Stimulated activated CD4-positive, alpha-beta T cell treated with anti-CD3 and anti-CD28 coated beads, Interleukin-15, amount 100 ng/mL, for 1 hour (primary cell): ENCODE measurements around the gene MAPK11.

Experiments used
- DNase-seq, 2 donors: peaks; one replicate each; pipeline ENCODE4 v3.0.0-alpha.2; 2020; ENCODE audit warnings: low read depth in 1 of 2, low spot score in 1 of 2

Gene MAPK11

GRCh38 chr22:50250555-50251476 lies 19.4 kb downstream of the MAPK11 start, which contains the start of gene HDAC10:
HDAC10 (minus strand) TSS chr22:50251265; CDS start chr22:50251032, 233 bp downstream.
- DNase-seq: peak; percentile 58 to 71

GRCh38 chr22:50250249-50250554 lies 20.0 kb downstream of the MAPK11 start:
- no peak for DNase-seq

GRCh38 chr22:50249341-50250248 lies 20.6 kb downstream of the MAPK11 start:
- DNase-seq: no peak

GRCh38 chr22:50248196-50249081 lies 21.7 kb downstream of the MAPK11 start:
- no peak for DNase-seq

GRCh38 chr22:50247748-50248147 lies 22.4 kb downstream of the MAPK11 start:
- DNase-seq: peak in 1 of 2 donors; percentile 30

- no peak for DNase-seq
Observed at GRCh38 chr22:50246242-50247175, 23.7 kb downstream of the MAPK11 start.

GRCh38 chr22:50245214-50246072 lies 24.7 kb downstream of the MAPK11 start:
- DNase-seq: no peak

GRCh38 chr22:50244420-50245213 lies 25.6 kb downstream of the MAPK11 start, which contains the start of gene TUBGCP6:
TUBGCP6 (minus strand) TSS chr22:50245023; CDS start chr22:50244459, 564 bp downstream.
- peak; percentile 77 to 86 for DNase-seq

- DNase-seq: no peak
Observed at GRCh38 chr22:50243685-50244419, 26.3 kb downstream of the MAPK11 start.

GRCh38 chr22:50242406-50242949 lies 27.7 kb downstream of the MAPK11 start:
- DNase-seq: no peak

GRCh38 chr22:50238755-50239154 lies 31.4 kb downstream of the MAPK11 start:
- no peak for DNase-seq

GRCh38 chr22:50236731-50237409 lies 33.3 kb downstream of the MAPK11 start:
- no peak for DNase-seq

GRCh38 chr22:50233223-50233622 lies 37.0 kb downstream of the MAPK11 start:
- no peak for DNase-seq

GRCh38 chr22:50232481-50233151 lies 37.6 kb downstream of the MAPK11 start:
- no peak for DNase-seq

GRCh38 chr22:50229370-50229769 lies 40.8 kb downstream of the MAPK11 start:
- no peak for DNase-seq

- DNase-seq: no peak
Observed at GRCh38 chr22:50228366-50228765, 41.8 kb downstream of the MAPK11 start.
